HT-29 (cell line): ENCODE measurements around the gene PTPN18. TPM values are rescaled to one million over a fixed set of nuclear protein-coding genes. Genes with fewer than 3 reads are reported as not detected.
"Not testable (repeated sequence)": the region's sequence is repeated elsewhere in the genome, so short reads cannot be mapped to it uniquely, and the experiment has no call there.

Experiments used
- DNase-seq: peaks from one replicate; pipeline ENCODE4 v3.0.0-alpha.2; 2015; ENCODE audit warnings: low spot score
- total RNA-seq: library from RNA; depleted of rRNA; stranded (reverse); fragments of >200 nt; shearing (Covaris generic); gene quantifications from 2 replicates; pipeline ENCODE4 v1.2.3, GENCODE V29; 2014; rRNA removed

The PTPN18 gene
- total RNA-seq = 67.5 and 76.0 TPM in 2 replicates

DNA sequence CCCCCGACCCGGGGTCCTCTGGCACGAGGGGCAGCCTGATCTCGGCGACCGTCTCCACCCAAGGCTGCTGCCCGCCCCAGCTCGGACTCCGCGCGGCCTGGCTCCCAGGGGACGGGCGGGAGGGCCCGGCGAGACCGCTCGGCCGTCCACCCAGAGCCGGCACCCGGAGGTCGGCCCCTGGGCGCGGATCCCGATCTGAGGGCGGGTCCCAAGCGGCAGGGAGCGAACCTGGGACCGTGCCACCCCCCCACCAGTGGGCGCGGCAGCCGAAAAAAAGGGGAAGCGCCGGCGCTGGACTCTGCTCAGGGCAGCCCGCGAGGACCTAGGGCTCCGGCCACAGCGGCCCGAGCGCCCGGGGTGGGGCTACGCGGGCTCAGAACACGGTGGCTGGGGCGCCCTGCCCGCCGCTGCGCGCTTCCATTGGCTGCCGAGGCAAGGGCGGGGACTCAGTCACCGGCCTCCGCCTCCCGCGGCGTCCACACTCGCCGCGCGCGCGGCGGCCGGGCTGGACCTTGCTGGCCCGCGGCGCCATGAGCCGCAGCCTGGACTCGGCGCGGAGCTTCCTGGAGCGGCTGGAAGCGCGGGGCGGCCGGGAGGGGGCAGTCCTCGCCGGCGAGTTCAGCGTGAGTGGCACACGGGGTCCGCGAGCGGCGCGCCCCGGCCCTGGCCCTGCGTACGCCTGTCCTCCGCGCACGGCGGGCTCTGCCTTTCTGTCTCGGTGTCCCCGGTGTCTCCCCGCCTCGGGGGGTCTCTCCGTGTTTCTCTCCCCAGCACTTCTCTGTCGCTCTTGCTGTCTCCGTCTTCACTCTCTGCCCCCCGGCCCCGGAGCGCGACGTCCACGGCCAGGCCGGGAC lies at the start of gene PTPN18:
Gene PTPN18, plus strand, starts transcription at position 479 of the 854 bp plus-strand sequence. Its CDS starts 52 bp downstream, at position 531.
- peak; percentile 87 for DNase-seq

DNA sequence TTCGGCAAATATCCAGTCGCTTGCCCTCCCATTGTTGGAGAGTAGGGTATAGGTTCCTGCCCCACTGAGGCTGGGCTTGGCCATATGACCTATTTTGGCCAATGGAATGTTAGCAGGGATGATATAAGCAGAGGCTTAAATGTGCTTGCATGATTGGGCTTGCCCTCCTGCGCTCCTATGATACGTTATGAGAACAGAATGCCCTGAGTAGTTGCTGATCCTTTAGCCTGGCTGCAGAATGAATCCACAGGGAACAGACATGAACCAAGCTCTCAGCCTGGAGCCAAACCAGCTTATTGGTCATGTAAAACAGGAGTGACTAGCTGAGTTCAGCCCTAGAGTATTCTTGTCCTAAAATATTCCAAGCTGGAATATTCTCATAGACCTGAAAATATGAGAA lies 48.0 kb upstream of the PTPN18 start:
- no peak for DNase-seq

DNA sequence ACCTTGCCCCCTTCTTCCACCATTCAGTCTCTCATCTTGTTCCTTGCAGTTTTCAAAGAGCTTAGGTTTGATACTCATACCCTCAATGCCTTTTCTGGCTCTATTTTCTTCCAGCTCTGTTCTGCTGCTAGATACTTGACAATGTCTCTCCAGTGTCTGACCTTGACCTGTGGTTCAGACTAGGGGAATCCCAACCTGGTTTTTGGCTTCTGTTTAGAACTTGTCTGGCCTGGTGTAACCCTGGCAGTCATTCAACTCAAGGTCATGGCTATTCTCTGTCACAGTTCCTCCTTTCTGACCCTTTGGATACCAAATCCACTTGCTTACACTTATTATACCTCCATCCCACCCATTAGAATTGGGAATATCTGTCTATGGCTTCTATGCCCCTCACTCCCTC lies 45.0 kb upstream of the PTPN18 start:
- no peak for DNase-seq

DNA sequence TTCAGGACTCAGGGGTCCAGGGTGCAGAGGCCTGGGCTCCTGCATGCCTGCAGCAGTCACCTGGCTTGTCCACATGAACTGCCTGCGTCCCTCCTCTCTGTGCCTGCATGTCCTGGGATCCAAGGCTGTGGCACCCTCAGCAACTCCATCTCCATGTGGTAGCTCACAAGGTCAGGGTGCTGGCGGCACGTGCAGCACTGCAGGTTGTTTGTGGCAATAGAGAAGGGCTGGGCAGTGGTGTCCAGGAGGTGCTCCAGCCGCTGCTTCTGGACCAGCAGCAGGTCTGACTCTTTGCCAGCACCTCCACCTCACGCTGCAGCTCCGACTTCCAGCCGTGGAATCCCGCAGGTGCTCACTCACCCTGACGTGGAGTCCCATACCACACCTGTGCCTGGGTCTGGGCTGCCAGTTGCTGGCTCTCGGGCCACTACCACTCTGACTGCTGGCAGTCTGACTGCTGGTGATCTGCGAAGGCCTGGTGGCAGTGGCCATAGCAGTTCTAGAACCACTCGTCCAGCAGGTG lies 42.0 kb upstream of the PTPN18 start:
- no peak for DNase-seq

- no peak for DNase-seq
These were observed 41.5 kb upstream of the PTPN18 start for GRCh38 chr2:130314377-130314776.

GRCh38 chr2:130316596-130316995 lies 39.3 kb upstream of the PTPN18 start:
- no peak for DNase-seq

DNA sequence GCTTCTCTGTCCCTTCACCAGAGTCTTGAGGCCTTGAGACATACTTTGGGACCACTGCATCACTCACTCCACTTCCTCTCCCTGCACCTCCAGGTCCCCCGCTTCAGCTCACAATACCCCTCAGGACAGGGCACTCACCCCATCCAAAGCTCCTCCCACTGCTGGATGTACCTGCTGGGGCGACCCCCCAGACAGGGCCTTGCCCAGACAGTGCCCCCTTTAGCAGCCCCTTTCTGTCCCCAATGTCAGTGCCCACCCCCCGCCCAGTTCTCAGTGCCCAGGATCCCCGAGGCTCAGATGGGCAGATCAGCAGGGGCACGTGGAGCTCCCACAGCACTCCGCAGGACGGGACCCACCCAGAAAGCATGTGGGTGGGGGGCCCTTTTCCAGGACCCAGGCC lies 37.0 kb upstream of the PTPN18 start:
- no peak for DNase-seq

DNA sequence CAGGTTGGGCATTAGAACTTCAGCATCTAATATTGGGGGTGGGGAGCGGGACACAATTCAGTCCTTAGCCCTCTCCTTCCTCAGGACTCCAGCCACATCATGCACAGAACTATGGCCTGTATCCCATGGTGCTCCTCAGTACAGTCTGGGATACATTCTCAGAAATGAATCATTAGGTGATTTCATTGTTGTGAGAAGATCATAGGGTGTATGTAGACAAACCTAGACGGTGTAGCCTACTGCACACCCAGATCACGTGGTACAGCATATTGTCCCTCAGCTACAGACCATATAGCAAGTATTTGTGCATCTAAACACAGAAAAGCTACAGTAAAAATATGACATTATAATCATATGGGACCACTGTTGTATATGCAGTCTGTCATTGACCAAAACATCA lies 36.3 kb upstream of the PTPN18 start:
- DNase-seq = no peak

DNA sequence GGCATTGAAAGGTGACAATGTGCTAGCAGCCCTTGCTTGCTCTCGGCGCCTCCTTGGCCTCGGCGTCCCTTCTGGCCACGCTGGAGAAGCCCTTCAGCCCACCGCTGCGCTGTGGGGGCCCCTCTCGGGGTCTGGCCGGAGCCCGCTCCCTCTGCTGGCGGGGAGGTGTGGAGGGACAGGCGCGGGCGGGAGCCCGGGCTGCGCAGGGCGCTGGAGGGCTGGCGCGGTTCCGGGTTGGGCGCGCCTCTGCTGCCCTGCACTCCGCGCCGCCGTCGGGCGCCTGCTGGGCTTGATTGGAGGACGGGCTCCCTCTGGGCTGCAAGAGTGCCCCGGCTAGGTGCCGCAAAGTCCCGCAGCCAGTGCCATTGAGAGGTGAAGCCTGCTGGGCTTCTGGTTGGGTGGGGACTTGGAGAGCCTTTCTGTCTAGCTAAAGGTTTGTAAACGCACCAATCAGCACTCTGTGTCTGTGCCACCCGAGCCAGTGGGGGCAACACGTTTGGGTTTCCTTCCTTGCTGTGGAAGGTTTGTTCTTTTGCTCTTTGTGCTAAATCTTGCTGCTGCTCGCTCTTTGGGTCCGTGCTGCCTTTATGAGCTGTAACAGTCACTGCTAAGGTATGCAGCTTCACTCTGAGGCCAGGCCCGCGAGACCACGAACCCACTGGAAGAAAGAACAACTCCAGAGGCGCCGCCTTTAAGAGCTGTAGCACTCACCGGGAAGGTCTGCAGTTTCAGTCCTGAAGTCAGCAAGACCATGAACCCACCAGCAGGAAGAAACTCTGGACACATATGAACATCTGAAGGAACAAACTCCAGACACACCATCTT lies 27.9 kb upstream of the PTPN18 start:
- DNase-seq = peak; percentile 34

GRCh38 chr2:130328710-130329109 lies 27.1 kb upstream of the PTPN18 start:
- no peak for DNase-seq

DNA sequence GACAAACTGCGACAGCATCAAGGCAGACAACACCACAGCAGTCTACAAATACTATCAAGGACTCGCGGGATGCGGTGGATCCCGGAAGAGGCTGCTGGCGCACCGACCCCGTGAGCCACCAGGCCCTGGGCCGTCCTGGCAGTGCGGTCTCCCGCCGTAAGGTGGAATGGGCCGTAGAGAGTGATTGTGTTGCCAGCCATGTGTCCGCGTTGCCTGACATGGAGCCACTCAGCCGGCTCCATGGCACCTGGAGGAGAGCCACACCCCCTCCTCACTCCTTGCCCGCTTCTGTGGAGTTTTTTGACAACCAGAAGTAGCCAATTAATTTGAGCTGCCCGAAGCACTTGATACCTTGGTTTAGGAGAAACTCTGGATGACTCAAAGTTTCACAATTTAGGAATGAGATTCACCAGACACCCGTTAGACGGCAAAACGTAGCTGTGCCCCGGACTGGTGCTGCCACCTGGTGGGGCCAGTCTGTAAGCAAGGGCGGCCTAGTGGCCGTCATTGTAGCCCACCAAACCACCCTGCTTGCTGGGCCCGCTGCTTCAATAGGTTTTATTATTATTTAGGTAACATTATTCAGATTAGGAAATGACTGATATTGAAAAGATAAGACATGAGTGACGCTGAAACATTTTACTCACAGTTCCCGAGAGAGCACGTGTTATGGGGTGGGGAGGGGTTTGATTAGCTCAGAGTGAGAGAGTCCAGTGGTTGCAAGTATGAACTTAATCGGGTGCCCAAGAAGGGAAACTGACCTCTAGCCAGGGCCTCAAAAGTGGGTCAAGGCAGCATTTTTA lies 23.4 kb upstream of the PTPN18 start:
- DNase-seq = peak; percentile 80

DNA sequence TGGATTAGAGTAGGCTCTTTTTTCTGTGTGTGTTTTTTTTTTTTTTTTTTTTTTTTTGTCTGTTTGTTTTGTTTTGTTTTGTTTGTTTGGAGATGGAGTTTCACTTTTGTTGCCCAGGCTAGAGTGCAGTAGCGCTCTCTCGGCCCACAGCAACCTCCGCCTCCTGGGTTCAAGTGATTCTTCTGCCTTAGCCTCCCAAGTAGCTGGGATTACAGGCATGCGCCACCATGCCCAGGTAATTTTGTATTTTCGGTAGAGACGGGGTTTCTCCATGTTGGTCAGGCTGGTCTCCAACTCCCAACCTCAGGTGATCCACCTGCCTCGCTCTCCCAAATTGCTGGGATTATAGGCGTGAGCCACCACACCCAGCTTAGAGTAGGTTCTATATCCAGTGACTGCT lies 22.6 kb upstream of the PTPN18 start:
- not testable (repeated sequence) for DNase-seq

- no peak for DNase-seq
These were observed 21.8 kb upstream of the PTPN18 start for GRCh38 chr2:130334026-130334425.

DNA sequence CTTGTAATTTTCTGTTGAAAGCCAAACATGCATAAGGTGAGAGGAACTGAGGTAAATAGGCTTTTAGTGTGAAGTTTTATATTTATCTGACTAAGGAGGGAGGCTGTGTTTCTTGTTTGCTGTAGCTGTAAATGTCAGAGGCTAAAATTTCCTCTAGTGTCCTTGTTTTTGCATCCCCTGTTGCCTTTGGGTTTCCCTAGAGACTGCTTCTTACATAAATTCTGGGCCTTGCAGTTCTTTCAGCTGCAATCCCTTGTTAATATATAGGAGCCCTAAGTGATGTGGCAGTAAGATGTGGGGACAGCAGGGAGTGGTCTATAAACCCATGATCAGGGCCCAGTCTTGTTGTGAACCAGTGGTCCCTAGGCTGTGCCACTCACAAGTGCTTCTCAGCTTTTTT lies 20.6 kb upstream of the PTPN18 start:
- DNase-seq = no peak

DNA sequence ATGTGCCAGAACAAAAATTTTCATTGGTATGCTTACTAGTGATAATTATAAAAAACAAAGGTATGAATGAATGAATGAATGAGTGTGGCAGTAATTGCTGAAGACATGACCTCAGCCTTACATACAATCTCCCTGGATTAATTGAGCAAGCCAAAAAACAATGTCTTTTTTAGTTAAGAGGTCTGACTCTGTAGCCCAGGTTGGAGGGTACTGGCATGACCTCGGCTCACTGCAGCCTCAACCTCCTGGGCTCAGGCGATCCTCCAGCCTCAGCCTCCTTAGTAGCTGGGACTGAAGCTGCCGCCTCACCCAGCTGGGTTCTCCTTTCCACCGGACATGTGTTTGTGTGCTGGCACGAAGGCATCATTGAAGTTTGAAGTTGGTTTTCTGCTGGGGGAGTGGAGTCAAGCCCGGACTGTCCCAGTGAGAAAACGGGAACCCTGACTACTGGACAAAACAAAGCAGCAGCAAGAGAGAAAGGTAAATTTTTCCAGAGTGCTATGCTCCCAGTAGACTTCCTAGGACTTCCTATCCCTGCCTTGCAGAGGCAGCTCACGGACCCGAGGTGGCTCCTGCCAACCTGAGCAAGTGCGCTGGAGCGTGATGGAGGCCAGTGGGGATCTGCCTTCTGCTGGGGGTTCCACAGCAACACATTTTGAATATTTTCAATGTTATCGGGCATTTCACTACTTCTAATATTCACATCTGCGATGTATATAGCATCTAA lies 19.5 kb upstream of the PTPN18 start:
- DNase-seq = no peak

- peak; percentile 95 for DNase-seq
These were observed 18.8 kb upstream of the PTPN18 start for GRCh38 chr2:130336877-130337734.

- DNase-seq = no peak
These were observed 18.0 kb upstream of the PTPN18 start for GRCh38 chr2:130337735-130338325.

DNA sequence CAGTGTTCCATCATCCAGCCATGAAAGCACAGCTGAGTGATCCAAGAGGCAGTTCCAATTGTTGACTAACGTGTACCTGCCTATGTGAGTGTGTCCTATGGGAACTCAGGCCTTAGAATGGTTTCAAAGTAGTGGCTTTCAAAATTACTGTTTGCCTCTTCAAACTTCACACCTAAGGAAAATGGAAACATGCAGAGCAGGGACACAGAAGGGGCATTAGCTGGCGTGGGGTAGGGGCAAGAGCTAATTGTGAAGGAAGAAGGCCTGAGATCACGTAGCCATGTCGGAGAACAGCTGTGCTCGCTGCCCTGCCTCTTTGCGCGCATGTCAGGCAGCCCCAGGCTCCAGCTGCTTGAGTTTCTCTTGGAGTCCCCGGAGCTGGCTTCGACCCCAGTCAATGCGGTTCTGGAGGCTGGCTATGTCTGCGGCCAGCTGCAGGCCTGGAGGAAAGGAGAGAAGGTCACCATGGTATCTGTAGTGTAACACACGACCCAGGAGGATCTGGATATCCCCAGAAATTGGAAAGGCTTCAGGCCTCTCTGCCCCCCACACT lies 17.0 kb upstream of the PTPN18 start:
- DNase-seq = no peak
